NCI-H2171 (cell line): ENCODE measurements around the gene HDAC11.
"Not testable (repeated sequence)": the region's sequence is repeated elsewhere in the genome, so short reads cannot be mapped to it uniquely, and the experiment has no call there.

Experiments used
- DNase-seq: peaks from one replicate; lab custom pipeline; 2025; lab: John Stamatoyannopoulos, UW

HDAC11 gene, protein sequence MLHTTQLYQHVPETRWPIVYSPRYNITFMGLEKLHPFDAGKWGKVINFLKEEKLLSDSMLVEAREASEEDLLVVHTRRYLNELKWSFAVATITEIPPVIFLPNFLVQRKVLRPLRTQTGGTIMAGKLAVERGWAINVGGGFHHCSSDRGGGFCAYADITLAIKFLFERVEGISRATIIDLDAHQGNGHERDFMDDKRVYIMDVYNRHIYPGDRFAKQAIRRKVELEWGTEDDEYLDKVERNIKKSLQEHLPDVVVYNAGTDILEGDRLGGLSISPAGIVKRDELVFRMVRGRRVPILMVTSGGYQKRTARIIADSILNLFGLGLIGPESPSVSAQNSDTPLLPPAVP

GRCh38 chr3:13479582-13480339 is at the start of gene HDAC11:
Gene HDAC11 (plus strand): TSS chr3:13480306. CDS start chr3:13480348, 42 bp downstream.
- peak; percentile 87 for DNase-seq

DNA sequence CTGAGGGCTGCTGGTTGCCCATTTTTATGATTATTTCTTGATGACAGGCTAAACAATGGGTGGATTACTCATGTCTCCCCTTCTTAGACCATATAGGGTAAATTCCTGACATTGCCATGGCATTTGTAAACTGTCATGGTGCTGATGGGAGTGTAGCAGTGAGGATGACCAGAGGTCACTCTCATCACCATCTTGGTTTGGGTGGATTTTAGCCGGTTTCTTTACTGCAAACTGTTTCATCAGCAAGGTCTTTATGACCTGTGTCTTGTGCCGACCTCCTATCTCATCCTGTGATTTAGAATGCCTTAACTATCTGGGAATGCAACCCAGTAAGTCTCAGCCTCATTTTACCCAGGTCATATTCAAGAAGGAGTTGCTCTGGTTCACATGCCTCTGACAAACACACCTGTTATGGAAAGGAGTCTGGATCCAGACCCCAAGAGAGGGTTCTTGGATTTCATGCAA is 49.7 kb upstream of the HDAC11 start:
- DNase-seq = not testable (repeated sequence)

GRCh38 chr3:13432093-13432492 is 48.0 kb upstream of the HDAC11 start:
- no peak for DNase-seq

DNA sequence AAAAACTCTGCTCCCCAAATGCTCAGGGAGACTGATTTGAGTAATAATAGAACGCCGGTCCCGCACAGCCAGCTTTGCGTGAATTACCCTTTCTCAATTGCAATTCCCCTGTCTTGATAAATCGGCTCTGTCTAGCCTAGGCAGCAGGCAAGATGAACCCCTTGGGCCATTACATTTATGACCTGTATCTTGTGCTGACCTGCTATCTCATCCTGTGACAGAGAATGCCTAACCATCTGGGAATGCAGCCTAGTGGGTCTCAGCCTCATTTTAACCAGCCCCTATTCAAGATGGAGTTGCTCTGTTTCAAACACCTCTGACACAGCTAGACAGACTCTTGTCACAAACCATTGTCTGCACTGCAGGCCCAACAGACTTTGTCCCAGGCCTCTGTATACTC is 46.2 kb upstream of the HDAC11 start:
- no peak for DNase-seq

GRCh38 chr3:13436213-13436612 is 43.9 kb upstream of the HDAC11 start:
- not testable (repeated sequence) for DNase-seq

DNA sequence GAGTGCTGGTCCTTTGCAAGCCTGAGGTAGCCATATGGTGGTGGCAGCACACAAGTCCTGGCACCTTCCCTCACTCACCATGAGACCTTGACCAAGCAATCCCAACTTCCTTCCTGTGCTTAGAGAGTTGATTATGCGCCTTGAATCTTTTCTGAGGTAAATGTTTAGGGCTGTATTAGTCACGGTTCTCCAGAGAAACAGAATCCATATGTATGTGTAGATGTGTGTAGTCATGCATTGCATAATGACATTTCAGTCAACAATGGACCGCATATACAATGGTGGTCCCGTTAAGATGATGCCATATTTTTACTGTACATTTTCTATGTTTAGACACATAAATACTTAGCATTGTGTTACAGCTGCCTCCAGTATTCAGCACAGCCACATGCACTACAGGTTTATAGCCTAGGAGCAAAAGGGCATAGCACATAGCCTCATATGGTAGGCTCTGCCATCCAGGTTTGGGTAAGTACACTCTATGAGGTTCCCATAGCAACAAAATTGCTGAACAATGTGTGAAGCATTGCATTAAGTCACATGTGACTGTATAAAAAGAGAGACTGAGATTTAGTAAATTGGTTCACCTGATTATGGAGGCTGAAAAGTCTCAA is 39.8 kb upstream of the HDAC11 start:
- DNase-seq = no peak

DNA sequence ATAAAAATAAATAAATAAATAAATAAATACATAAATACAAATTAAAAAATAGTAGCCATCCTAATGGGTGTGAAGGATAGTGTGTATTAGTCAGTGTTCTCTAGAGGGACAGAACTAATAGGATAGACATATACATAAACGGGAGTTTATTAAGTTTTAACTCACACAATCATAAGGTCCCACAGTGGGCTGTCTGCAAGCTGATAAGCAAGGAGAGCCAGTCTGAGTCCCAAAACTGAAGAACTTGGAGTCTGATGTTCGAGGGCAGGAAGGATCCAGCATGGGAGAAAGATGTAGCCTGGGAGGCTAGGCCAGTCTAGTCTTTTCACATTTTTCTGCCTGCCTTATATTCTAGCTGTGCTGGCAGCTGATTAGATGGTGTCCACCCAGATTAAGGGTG is 37.2 kb upstream of the HDAC11 start:
- not testable (repeated sequence) for DNase-seq

- no peak for DNase-seq
Measured at GRCh38 chr3:13451301-13451673, 28.8 kb upstream of the HDAC11 start.

- no peak for DNase-seq
Measured at GRCh38 chr3:13452490-13453335, 27.4 kb upstream of the HDAC11 start.

GRCh38 chr3:13455644-13456043 is 24.5 kb upstream of the HDAC11 start:
- no peak for DNase-seq

DNA sequence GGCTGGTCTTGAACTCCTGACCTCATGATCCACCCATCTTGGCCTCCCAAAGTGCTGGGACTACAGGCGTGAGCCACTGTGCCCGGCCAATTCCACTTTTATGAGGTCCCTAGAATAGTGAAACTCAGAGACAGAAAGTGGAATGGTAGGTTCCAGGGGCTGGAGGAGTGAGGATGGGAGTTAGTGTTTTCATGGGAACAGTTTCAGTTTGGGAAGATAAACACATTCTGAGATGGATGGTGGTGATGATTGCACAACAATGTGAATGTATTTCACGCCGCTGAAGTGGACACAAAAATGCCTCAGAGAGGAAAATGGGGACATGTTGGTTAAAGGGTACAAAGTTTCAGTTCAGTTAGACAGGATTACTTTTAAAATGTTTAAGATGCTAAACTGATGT is 22.5 kb upstream of the HDAC11 start:
- no peak for DNase-seq

- no peak for DNase-seq
Measured at GRCh38 chr3:13459605-13460340, 20.3 kb upstream of the HDAC11 start.

DNA sequence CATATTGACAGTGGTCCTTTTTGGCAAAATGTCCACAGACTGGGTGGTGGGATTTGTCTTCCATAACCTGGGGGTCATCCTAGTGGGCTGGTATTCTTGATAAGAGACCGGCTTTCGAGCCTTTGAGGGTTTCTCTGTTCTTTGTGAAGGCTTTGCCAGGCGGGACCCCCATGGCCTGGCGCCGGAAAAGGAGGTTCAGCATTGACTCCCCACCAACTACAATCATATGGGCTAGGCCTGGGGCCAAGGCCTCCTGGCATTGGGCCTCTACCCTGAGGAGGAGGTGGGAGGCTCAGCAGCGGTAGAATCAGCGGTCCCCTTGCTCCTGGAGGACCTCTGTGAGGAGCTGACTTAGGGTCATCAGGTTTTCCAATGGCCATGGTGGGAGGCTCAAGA is 19.8 kb upstream of the HDAC11 start:
- DNase-seq = no peak

DNA sequence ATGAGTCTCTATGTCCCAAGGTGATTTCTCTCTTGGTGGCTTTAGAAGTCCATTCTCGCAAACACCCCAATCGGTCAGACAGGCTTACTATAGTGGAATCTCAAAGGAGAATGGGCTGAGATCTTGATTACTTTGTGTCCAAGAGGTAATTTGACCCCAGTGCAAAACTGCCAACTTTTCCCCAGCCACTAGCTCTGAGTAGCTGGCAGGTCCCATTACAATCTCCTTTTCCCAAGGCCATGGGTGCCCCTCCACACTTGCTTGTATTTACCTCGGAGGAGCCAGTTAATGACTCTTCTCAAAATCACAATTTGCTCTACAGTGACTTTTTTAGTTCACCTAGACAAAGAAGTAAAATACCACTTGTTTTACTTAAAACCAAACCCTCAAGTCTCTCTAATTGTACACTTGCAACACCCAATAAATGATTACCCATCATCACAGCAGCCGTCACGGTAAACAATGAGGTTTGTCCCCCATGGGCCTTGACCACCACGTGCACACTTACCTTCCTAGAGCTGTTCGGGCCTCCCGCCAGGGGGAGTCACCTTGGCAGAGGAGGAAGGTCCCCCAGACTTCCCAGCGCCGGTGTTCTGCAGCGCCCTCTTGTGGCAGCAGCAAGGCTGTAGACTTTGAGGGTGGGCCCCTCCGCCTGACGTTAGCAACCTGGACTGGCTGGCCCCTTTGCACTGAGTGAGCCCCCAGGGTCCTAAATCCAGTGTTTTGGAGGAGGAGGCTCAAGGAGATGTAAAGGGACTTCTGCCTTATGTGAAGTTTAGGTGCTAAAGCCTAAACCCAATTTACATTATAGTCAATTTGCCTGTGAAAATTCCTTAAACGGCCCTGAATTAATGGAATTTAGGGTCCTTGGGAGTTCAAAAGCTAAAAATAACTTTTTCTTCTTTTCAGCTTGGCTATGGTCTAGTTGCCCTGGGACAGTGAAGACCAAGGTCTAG is 18.7 kb upstream of the HDAC11 start:
- no peak for DNase-seq

DNA sequence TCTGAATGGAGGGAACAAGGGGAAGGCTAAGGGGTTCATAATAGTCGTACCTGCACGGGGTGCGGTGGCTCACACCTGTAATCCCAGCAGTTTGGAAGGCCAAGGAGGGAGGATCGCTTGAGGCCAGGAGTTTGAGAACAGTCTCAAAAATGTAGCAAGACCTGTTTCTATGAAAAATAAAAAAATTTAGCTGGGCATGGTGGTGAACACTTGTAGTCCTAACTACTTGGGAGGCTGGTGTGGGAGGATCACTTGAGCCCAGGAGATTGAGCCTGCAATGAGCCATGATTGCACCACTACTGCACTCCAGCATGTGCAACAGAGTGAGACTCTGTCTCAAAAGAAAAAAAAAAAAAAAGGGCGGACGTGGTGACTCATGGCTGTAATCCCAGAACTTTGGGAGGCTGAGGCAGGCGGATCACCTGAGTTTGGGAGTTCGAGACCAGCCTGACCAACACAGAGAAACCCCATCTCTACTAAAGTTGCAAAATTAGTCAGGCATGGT is 17.9 kb upstream of the HDAC11 start:
- no peak for DNase-seq

- no peak for DNase-seq
Measured at GRCh38 chr3:13462822-13463221, 17.3 kb upstream of the HDAC11 start.

DNA sequence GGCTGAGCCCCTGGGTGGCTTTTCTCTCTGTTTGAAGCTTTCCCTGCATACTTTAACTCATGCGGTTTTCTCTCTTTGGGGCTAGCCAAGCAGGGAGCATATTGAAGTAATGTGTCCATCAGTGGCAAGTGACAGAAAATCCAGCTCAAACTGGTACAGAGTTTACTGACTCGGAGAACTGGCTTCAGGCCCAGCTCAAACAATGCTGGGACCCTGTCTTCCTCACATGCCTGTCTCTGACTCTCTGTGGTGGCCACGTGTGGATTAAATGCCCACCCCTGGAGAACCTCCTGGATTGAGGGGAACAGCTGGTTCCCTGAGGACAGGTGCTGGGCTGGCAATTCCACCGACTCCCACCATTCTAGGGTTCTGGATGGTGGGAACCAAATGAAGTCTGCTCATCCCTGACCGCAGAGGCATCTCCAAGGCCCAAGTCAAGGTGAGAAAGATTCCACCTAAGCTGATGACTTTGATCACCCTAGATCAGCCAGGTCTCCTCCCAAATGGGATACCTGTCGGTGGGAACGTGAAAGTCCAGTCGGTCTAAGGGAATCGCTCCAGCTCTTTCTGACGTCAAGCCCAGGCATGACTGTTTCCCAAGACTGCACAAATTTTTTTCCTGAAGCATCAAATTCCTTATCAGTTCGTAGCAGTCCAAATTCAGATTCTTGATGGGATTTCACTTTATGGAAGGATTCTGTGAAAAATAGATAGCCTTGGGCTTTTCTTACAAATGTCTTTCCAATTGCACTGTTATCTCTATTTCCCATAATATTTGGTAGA is 16.3 kb upstream of the HDAC11 start:
- no peak for DNase-seq

GRCh38 chr3:13465236-13465873 is 14.8 kb upstream of the HDAC11 start:
- DNase-seq = no peak

DNA sequence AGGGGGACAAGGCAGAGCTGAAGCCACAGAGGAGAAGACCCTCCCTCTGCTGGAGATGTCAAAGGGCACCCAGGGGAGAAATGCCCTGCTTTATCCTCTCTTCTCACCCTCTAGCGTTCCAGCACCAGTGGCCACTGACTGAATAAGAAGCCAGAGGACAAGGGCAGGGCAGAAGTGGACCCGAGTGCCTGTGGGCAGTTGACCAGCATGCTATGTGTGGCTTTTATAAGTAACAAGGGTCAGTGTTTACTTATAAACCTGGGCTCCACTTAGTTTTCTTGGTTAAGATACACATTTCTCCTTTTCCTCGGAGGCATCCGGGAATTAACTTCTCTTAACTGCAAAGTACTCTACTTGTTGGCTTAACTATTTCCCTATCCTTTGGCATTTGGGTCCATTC is 13.3 kb upstream of the HDAC11 start:
- DNase-seq = no peak
